WTC11 (cell line): ENCODE measurements around the gene NFE2L3. TPM values are rescaled to one million over a fixed set of nuclear protein-coding genes. Genes with fewer than 3 reads are reported as not detected.
A peak's percentile ranks its signal among the peaks of the same experiment; 100 is the strongest.

Experiments
- ATF6 ChIP-seq: sonication (generic); formaldehyde crosslinking; IDR thresholded peaks from 2 replicates; pipeline ENCODE4 v1.8.1; 2023; ENCODE audit warnings: mild to moderate bottlenecking, missing genetic modification reagents
- CREM ChIP-seq: sonication (generic); formaldehyde crosslinking; IDR thresholded peaks from 2 replicates; pipeline ENCODE4 v1.8.1; 2022; ENCODE audit warnings: mild to moderate bottlenecking, missing genetic modification reagents, moderate library complexity
- ERG ChIP-seq: fragments of 250-450 bp; sonication (Bioruptor Pico); IDR thresholded peaks from 2 replicates; pipeline ENCODE4 v1.8.0; 2021; ENCODE audit warnings: mild to moderate bottlenecking
- ETV6 ChIP-seq: sonication (generic); formaldehyde crosslinking; IDR thresholded peaks from 2 replicates; pipeline ENCODE4 v1.8.1; 2022; ENCODE audit warnings: mild to moderate bottlenecking, missing genetic modification reagents
- FOXP1 ChIP-seq: sonication (generic); formaldehyde crosslinking; IDR thresholded peaks from 2 replicates; pipeline ENCODE4 v1.8.0; 2022; ENCODE audit warnings: missing genetic modification reagents, mild to moderate bottlenecking, moderate library complexity, borderline replicate concordance
- NFE2L1 ChIP-seq: sonication (generic); formaldehyde crosslinking; IDR thresholded peaks from 2 replicates; pipeline ENCODE4 v1.8.1; 2023; ENCODE audit warnings: missing genetic modification reagents
- NR1H2 ChIP-seq: sonication (generic); formaldehyde crosslinking; IDR thresholded peaks from 2 replicates; pipeline ENCODE4 v1.9.0; 2021; ENCODE audit warnings: mild to moderate bottlenecking, moderate library complexity, missing genetic modification reagents
- NR3C1 ChIP-seq: sonication (generic); formaldehyde crosslinking; conservative IDR thresholded peaks from 2 replicates; pipeline ENCODE4 v1.8.1; 2023; ENCODE audit warnings: low read depth, mild to moderate bottlenecking, missing genetic modification reagents
- RELA ChIP-seq: sonication (generic); formaldehyde crosslinking; IDR thresholded peaks from 2 replicates; pipeline ENCODE4 v1.8.1; 2022; ENCODE audit warnings: missing genetic modification reagents, mild to moderate bottlenecking, borderline replicate concordance
- TP53 ChIP-seq: sonication (generic); formaldehyde crosslinking; IDR thresholded peaks from 2 replicates; pipeline ENCODE4 v1.8.1; 2023; ENCODE audit warnings: mild to moderate bottlenecking, missing genetic modification reagents
- ZBTB43 ChIP-seq: sonication (generic); formaldehyde crosslinking; IDR thresholded peaks from 2 replicates; pipeline ENCODE4 v1.8.1; 2023; ENCODE audit warnings: mild to moderate bottlenecking, missing genetic modification reagents
- ZNF232 ChIP-seq: sonication (generic); formaldehyde crosslinking; IDR thresholded peaks from 2 replicates; pipeline ENCODE4 v1.8.0; 2022; ENCODE audit warnings: mild to moderate bottlenecking, missing genetic modification reagents
- ZNF281 ChIP-seq: sonication (generic); formaldehyde crosslinking; IDR thresholded peaks from 2 replicates; pipeline ENCODE4 v1.8.0; 2023; ENCODE audit warnings: mild to moderate bottlenecking, missing genetic modification reagents
- ZNF416 ChIP-seq: fragments of 250-450 bp; sonication (Bioruptor Pico); IDR thresholded peaks from 2 replicates; pipeline ENCODE4 v1.9.0; 2021; ENCODE audit warnings: mild to moderate bottlenecking, inconsistent platforms
- ZNF423 ChIP-seq: fragments of 250-450 bp; sonication (Bioruptor Pico); IDR thresholded peaks from 2 replicates; pipeline ENCODE4 v2.1.2; 2022; ENCODE audit warnings: mild to moderate bottlenecking, moderate library complexity
- total RNA-seq: library from RNA; stranded (reverse); gene quantifications from 3 replicates; pipeline ENCODE4 v1.2.3, GENCODE V29; 2021
- TF ChIP-seq, protein P1 (sequence below): fragments of 250-450 bp; sonication (Bioruptor Pico); IDR thresholded peaks from 2 replicates; pipeline ENCODE4 v2.1.2; 2022; ENCODE audit warnings: mild to moderate bottlenecking, moderate library complexity
- TF ChIP-seq, protein P2 (sequence below): sonication (generic); formaldehyde crosslinking; IDR thresholded peaks from 2 replicates; pipeline ENCODE4 v1.8.1; 2023; ENCODE audit warnings: mild to moderate bottlenecking, missing genetic modification reagents, borderline replicate concordance
- TF ChIP-seq, protein P3 (sequence below): sonication (generic); formaldehyde crosslinking; IDR thresholded peaks from 2 replicates; pipeline ENCODE4 v1.8.1; 2023; ENCODE audit warnings: mild to moderate bottlenecking, missing genetic modification reagents, moderate library complexity
- TF ChIP-seq, protein P4 (sequence below): sonication (generic); formaldehyde crosslinking; conservative IDR thresholded peaks from 2 replicates; pipeline ENCODE4 v1.8.1; 2022; ENCODE audit warnings: mild to moderate bottlenecking, missing genetic modification reagents
- TF ChIP-seq, protein P5 (sequence below): sonication (generic); formaldehyde crosslinking; IDR thresholded peaks from 2 replicates; pipeline ENCODE4 v1.8.1; 2022; ENCODE audit warnings: missing genetic modification reagents, borderline replicate concordance

NFE2L3 gene
- total RNA-seq, 1 experiment from 2014 or later: 66.8 TPM

GRCh38 chr7:26200444-26201246, 48.6 kb downstream of the NFE2L3 start, which contains the start of gene HNRNPA2B1 (continued):
- TF ChIP-seq ZBTB43: no peak
- no peak for TF ChIP-seq ATF6 (CRISPR knock-in tag)
- TF ChIP-seq, protein P1, sequence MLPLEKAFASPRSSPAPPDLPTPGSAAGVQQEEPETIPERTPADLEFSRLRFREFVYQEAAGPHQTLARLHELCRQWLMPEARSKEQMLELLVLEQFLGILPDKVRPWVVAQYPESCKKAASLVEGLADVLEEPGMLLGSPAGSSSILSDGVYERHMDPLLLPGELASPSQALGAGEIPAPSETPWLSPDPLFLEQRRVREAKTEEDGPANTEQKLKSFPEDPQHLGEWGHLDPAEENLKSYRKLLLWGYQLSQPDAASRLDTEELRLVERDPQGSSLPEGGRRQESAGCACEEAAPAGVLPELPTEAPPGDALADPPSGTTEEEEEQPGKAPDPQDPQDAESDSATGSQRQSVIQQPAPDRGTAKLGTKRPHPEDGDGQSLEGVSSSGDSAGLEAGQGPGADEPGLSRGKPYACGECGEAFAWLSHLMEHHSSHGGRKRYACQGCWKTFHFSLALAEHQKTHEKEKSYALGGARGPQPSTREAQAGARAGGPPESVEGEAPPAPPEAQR (CRISPR knock-in tag): no peak
- TF ChIP-seq, protein P2, sequence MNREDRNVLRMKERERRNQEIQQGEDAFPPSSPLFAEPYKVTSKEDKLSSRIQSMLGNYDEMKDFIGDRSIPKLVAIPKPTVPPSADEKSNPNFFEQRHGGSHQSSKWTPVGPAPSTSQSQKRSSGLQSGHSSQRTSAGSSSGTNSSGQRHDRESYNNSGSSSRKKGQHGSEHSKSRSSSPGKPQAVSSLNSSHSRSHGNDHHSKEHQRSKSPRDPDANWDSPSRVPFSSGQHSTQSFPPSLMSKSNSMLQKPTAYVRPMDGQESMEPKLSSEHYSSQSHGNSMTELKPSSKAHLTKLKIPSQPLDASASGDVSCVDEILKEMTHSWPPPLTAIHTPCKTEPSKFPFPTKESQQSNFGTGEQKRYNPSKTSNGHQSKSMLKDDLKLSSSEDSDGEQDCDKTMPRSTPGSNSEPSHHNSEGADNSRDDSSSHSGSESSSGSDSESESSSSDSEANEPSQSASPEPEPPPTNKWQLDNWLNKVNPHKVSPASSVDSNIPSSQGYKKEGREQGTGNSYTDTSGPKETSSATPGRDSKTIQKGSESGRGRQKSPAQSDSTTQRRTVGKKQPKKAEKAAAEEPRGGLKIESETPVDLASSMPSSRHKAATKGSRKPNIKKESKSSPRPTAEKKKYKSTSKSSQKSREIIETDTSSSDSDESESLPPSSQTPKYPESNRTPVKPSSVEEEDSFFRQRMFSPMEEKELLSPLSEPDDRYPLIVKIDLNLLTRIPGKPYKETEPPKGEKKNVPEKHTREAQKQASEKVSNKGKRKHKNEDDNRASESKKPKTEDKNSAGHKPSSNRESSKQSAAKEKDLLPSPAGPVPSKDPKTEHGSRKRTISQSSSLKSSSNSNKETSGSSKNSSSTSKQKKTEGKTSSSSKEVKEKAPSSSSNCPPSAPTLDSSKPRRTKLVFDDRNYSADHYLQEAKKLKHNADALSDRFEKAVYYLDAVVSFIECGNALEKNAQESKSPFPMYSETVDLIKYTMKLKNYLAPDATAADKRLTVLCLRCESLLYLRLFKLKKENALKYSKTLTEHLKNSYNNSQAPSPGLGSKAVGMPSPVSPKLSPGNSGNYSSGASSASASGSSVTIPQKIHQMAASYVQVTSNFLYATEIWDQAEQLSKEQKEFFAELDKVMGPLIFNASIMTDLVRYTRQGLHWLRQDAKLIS (CRISPR knock-in tag): no peak
- TF ChIP-seq, protein P3, sequence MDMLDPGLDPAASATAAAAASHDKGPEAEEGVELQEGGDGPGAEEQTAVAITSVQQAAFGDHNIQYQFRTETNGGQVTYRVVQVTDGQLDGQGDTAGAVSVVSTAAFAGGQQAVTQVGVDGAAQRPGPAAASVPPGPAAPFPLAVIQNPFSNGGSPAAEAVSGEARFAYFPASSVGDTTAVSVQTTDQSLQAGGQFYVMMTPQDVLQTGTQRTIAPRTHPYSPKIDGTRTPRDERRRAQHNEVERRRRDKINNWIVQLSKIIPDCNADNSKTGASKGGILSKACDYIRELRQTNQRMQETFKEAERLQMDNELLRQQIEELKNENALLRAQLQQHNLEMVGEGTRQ (CRISPR knock-in tag): no peak
- no peak for TF ChIP-seq NR3C1 (CRISPR knock-in tag)
- peak; percentile 64; the same call in 1 of the 2 replicates for TF ChIP-seq ETV6 (CRISPR knock-in tag)
- peak; percentile 69; the same call in 1 of the 2 replicates for TF ChIP-seq ZNF416 (CRISPR knock-in tag)
- no peak for TF ChIP-seq NR1H2
- TF ChIP-seq, protein P4, sequence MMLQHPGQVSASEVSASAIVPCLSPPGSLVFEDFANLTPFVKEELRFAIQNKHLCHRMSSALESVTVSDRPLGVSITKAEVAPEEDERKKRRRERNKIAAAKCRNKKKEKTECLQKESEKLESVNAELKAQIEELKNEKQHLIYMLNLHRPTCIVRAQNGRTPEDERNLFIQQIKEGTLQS (CRISPR knock-in tag): no peak
- TF ChIP-seq ZNF423 (CRISPR knock-in tag): no peak
- peak; percentile 53; the same call in 1 of the 2 replicates for TF ChIP-seq ZNF281
- TF ChIP-seq ZNF232 (CRISPR knock-in tag): peak; percentile 65; the same call in 1 of the 2 replicates
- TF ChIP-seq, protein P5, sequence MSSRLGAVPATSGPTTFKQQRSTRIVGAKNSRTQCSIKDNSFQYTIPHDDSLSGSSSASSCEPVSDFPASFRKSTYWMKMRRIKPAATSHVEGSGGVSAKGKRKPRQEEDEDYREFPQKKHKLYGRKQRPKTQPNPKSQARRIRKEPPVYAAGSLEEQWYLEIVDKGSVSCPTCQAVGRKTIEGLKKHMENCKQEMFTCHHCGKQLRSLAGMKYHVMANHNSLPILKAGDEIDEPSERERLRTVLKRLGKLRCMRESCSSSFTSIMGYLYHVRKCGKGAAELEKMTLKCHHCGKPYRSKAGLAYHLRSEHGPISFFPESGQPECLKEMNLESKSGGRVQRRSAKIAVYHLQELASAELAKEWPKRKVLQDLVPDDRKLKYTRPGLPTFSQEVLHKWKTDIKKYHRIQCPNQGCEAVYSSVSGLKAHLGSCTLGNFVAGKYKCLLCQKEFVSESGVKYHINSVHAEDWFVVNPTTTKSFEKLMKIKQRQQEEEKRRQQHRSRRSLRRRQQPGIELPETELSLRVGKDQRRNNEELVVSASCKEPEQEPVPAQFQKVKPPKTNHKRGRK (CRISPR knock-in tag): no peak
- TF ChIP-seq ERG (CRISPR knock-in tag): no peak; the same call in 1 of the 2 replicates
- peak; percentile 85 for TF ChIP-seq CREM (CRISPR knock-in tag)
- 0 out of 2 replicates have a peak, but pooled peaks have one; percentile 37 for TF ChIP-seq RELA
- TF ChIP-seq NFE2L1: no peak; the same call in 1 of the 2 replicates
- TF ChIP-seq TP53 (CRISPR knock-in tag): no peak
- TF ChIP-seq FOXP1 (CRISPR knock-in tag): peak; percentile 82; the same call in 1 of the 2 replicates
